Duodenal mucosa (tissue), 2 donors: ENCODE data around the gene SPRYD3.
"Not testable (repeated sequence)": the region's sequence is repeated elsewhere in the genome, so short reads cannot be mapped to it uniquely, and the experiment has no call there.

Experiments
- H3K27ac ChIP-seq: one replicate; pipeline ENCODE4 v1.7.0; 2013; ENCODE audit warnings: low read depth, low read length
- H3K27me3 ChIP-seq, 2 donors: one replicate each; pipeline ENCODE4 v1.7.0; 2013; ENCODE audit warnings: low read length in 2 of 2, control low read depth in 1 of 2; ENCODE audit not compliant: insufficient read depth in 2 of 2, control insufficient read depth in 1 of 2
- H3K36me3 ChIP-seq, 2 donors: one replicate each; pipeline ENCODE4 v1.7.0; 2013; ENCODE audit warnings: low read length in 2 of 2, control low read depth in 1 of 2; ENCODE audit not compliant: insufficient read depth in 2 of 2, control insufficient read depth in 1 of 2
- H3K4me1 ChIP-seq, 2 donors: one replicate each; pipeline ENCODE4 v1.7.0; 2013; ENCODE audit warnings: low read length in 2 of 2, control low read depth in 1 of 2; ENCODE audit not compliant: insufficient read depth in 2 of 2, control insufficient read depth in 1 of 2
- H3K4me3 ChIP-seq, 2 donors: one replicate each; pipeline ENCODE4 v1.7.0; 2013; ENCODE audit warnings: low read length in 2 of 2, low read depth in 1 of 2
- H3K9ac ChIP-seq, 2 donors: one replicate each; pipeline ENCODE4 v1.7.0; 2013; ENCODE audit warnings: low read length in 2 of 2, low read depth in 1 of 2
- H3K9me3 ChIP-seq, 2 donors: one replicate each; pipeline ENCODE4 v1.7.0; 2013; ENCODE audit warnings: low read length in 2 of 2, control low read depth in 1 of 2; ENCODE audit not compliant: control insufficient read depth in 1 of 2

Gene SPRYD3

GRCh38 chr12:53044052-53044581 is 35.1 kb downstream of the SPRYD3 start:
- Histone ChIP-seq H3K27me3 (no peaks in the 10 kb centered on the region), H3K9ac (peak overlapping the region in 1 of 2 donors; percentile 25), H3K27ac (no peak overlapping the region), H3K9me3 (no peaks in the 10 kb centered on the region), H3K4me1 (peaks cover 33 to 34% of the 10 kb centered on the region in 2 donors), H3K4me3 (no peak overlapping the region), H3K36me3 (peaks cover 4 to 14% of the 10 kb centered on the region in 2 donors)

- Histone ChIP-seq H3K9me3 (no peaks in the 10 kb centered on the region), H3K27me3 (no peaks in the 10 kb centered on the region), H3K4me1 (peaks cover 23 to 25% of the 10 kb centered on the region in 2 donors), H3K9ac (no peak overlapping the region), H3K27ac (no peak overlapping the region), H3K4me3 (no peak overlapping the region), H3K36me3 (peaks cover 9 to 27% of the 10 kb centered on the region in 2 donors)
Measured at GRCh38 chr12:53042607-53043454, 36.4 kb downstream of the SPRYD3 start.

GRCh38 chr12:53039851-53040250 is 39.3 kb downstream of the SPRYD3 start:
- Histone ChIP-seq H3K4me3 (no peak overlapping the region), H3K27ac (no peak overlapping the region), H3K9ac (no peak overlapping the region), H3K27me3 (no peaks in the 10 kb centered on the region), H3K9me3 (no peaks in the 10 kb centered on the region), H3K36me3 (peaks cover 19 to 53% of the 10 kb centered on the region in 2 donors), H3K4me1 (peaks cover 9 to 12% of the 10 kb centered on the region in 2 donors)

DNA sequence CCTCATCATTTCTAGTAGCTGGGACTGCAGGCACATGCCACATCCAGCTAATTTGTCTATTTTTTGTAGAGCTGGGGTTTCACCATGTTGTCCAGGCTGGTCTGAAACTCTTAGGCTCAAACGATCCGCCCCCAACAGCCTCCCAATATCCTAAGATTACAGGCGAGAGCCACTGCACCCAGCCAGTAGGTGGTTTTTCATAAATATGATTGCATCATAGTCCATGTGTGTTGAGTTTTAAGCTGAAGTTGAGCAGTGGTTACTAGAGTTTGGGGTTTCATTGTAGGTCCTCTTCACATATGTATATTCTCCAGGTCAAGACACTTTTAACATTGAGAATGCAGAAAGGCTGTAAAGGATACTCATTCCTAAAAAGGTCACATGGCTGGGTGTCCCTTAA is 42.4 kb downstream of the SPRYD3 start:
- no peaks in the 10 kb centered on the region for H3K27me3 ChIP-seq
- H3K36me3 ChIP-seq, result peaks cover 30 to 80% of the 10 kb centered on the region in 2 donors
- no peak overlapping the region for H3K9ac ChIP-seq
- H3K4me1 ChIP-seq, result peaks cover 2 to 6% of the 10 kb centered on the region in 2 donors
- no peak overlapping the region for H3K27ac ChIP-seq
- H3K4me3 ChIP-seq, result no peak overlapping the region
- no peaks in the 10 kb centered on the region for H3K9me3 ChIP-seq

DNA sequence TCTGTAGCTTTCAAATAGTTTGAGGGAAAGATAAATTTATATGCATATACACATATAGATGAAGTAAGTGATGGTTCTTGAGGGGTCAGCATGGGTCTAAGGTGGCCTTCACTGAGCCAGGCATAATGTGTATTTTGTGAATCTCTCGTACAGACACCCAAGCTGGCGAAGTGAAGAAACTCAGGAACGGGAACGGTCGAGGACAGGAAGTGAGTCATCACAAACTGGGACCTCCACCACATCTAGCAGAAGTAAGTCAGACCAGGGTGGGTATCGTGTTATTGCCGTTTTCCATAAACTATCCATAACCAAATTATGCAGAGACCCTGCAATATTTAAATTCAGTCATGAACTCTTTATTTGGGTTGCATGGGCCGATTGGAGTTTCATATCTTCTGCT is 44.7 kb downstream of the SPRYD3 start:
- Histone ChIP-seq H3K27ac (no peak overlapping the region), H3K36me3 (peaks cover 42 to 87% of the 10 kb centered on the region in 2 donors), H3K4me3 (no peak overlapping the region), H3K27me3 (no peaks in the 10 kb centered on the region), H3K9ac (no peak overlapping the region), H3K4me1 (peaks cover 2 to 6% of the 10 kb centered on the region in 2 donors), H3K9me3 (no peaks in the 10 kb centered on the region)

GRCh38 chr12:53033832-53034231 is 45.4 kb downstream of the SPRYD3 start:
- not testable (repeated sequence) for H3K4me1 ChIP-seq, H3K27ac ChIP-seq, H3K9ac ChIP-seq, H3K9me3 ChIP-seq, H3K4me3 ChIP-seq, H3K27me3 ChIP-seq
- peaks cover 36 to 87% of the 10 kb centered on the region in 2 donors for H3K36me3 ChIP-seq

DNA sequence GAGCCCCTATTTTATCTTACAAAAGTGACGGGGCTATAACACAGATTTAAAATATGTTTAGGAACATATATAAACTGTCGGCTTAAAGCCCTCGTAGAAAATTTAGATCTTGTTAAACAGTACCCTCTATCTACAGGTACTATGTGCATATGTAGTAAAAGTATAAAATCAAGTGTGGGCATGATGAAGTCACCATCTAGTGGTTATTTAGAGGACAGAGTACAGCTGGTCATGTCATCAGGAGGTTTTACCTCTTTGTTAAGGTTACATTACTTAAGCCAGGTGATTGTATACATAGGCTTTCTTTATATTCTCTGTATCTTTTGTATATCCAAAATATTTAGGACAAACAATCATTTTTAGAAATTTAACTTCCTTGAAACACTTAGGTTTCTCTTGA is 47.6 kb downstream of the SPRYD3 start:
- peaks cover 35 to 88% of the 10 kb centered on the region in 2 donors for H3K36me3 ChIP-seq
- no peaks in the 10 kb centered on the region for H3K4me1 ChIP-seq
- H3K9ac ChIP-seq, result no peak overlapping the region
- no peak overlapping the region for H3K27ac ChIP-seq
- H3K4me3 ChIP-seq, result no peak overlapping the region
- no peaks in the 10 kb centered on the region for H3K27me3 ChIP-seq
- H3K9me3 ChIP-seq, result no peaks in the 10 kb centered on the region

DNA sequence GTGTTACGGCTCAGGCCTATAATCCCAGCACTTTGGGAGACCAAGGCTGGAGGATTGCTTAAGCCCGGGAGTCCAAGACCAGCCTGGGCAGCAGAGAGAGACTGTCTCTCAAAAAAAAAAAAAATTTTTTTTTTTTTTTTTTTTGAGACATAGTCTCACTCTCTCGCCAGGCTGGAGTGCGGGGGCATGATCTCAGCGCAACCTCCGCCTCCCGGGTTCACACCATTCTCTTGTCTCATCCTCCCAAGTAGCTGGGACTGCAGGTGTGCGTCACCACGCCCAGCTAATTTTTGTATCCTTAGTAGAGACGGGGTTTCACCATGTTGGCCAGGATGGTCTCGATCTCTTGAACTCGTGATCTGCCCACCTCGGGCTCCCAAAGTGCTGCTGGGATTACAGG is 52.2 kb downstream of the SPRYD3 start:
- peaks cover 39 to 91% of the 10 kb centered on the region in 2 donors for H3K36me3 ChIP-seq
- not testable (repeated sequence) for H3K9ac ChIP-seq, H3K4me1 ChIP-seq, H3K4me3 ChIP-seq, H3K27me3 ChIP-seq, H3K9me3 ChIP-seq, H3K27ac ChIP-seq

GRCh38 chr12:53025250-53025649 is 53.9 kb downstream of the SPRYD3 start:
- Histone ChIP-seq H3K4me1 (no peaks in the 10 kb centered on the region), H3K27ac (no peak overlapping the region), H3K4me3 (no peak overlapping the region), H3K36me3 (peaks cover 34 to 92% of the 10 kb centered on the region in 2 donors), H3K27me3 (no peaks in the 10 kb centered on the region), H3K9ac (no peak overlapping the region), H3K9me3 (no peaks in the 10 kb centered on the region)

- Histone ChIP-seq H3K9ac (no peak overlapping the region), H3K27ac (no peak overlapping the region), H3K4me1 (peaks cover 19 to 22% of the 10 kb centered on the region in 2 donors), H3K36me3 (peaks cover 19 to 30% of the 10 kb centered on the region in 2 donors), H3K4me3 (no peak overlapping the region), H3K9me3 (no peaks in the 10 kb centered on the region), H3K27me3 (no peaks in the 10 kb centered on the region)
Measured at GRCh38 chr12:53014709-53015108, 64.5 kb downstream of the SPRYD3 start.
